ENCODE results near the gene MARK2. TPM values are rescaled to one million over a fixed set of nuclear protein-coding genes. Genes with fewer than 3 reads are reported as not detected.

The MARK2 gene
- total RNA-seq, 4 donors from 2014 or later = 34.7 to 82.9 (median 72.1) TPM

DNA sequence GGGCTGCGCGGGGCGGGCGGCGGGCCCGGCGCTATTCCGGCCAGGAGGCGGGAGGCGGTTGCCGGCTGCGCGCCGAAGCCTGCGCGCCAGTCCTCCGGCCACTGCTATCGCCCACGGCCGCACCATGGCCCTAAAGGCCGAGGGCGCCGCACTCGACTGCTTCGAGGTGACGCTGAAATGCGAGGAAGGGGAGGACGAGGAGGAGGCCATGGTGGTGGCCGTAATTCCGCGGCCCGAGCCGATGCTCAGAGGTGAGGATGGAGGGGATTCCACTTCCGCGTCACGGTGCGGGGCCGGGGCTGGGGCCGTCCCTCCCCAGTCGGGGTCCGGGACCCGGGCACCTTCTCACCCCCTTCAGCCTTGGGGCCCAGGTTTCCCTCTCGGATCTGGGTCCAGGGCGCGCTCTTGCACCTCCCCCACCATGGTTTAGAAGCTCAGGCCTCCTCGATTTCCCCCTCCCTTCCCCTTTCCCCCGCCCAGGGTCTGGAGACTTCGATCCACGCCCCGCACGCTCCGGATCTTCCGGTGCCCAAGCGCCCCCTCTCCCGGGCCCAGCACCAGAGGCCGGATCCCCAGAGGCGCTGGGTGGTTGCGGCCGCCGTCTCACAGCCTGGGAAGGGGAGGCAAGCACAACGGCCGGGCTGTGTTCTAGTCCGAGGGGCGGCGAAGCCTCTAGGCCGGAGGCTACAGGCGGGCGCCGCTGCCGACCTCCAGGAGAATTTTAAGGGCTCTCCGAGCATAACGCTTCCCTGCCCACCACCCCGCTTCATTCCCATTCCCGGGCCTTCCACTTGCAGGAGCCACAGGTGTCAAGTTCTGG, 25.1 kb upstream of the MARK2 start:
- TF ChIP-seq POLR2A (IDR thresholded peaks at IDR 0.05) = no peak
- TF ChIP-seq CTCF (IDR thresholded peaks at IDR 0.05) = no peak
- Histone ChIP-seq H3K4me1 (peaks cover 0 to 22% (median 6%) of the 10 kb centered on the region in 4 donors), H3K9me3 (no peaks in the 10 kb centered on the region), H3K4me3 (peak overlapping the region; percentile 86 to 97 (median 90)), H3K36me3 (peaks cover 0 to 12% (median 0%) of the 10 kb centered on the region in 3 donors), H3K27me3 (no peaks in the 10 kb centered on the region), H3K27ac (peak overlapping the region; percentile 69 to 83 (median 80))
- DNase-seq = peak; percentile 55 to 66 (median 59)

DNA sequence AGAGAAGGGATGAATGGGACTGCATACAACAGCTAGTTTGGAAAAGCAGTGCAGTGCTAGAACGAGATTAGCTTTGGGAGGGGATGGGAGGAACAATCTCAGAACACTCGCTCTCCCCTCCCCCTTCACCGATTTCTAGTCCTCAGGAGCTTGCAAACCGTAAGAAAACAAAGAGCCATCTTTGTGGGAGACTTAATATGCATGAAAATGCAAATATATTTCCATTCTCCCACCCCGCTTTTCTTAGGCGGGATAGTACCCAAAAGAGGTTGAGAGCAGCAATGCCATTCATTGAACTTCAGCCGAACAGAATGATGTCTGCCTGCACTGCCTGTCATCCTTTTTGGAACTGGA, 24.6 kb upstream of the MARK2 start:
- H3K9me3 ChIP-seq = no peaks in the 10 kb centered on the region
- no peak for TF ChIP-seq CTCF (IDR thresholded peaks at IDR 0.05)
- no peak for TF ChIP-seq POLR2A (IDR thresholded peaks at IDR 0.05)
- peak overlapping the region in 1 of 4 donors; percentile 82 for H3K27ac ChIP-seq
- H3K36me3 ChIP-seq = peaks cover 0 to 18% (median 0%) of the 10 kb centered on the region in 3 donors
- H3K4me3 ChIP-seq = peak overlapping the region; percentile 86 to 97 (median 90)
- H3K4me1 ChIP-seq = peaks cover 0 to 22% (median 6%) of the 10 kb centered on the region in 4 donors
- H3K27me3 ChIP-seq = no peaks in the 10 kb centered on the region
- no peak for DNase-seq

DNA sequence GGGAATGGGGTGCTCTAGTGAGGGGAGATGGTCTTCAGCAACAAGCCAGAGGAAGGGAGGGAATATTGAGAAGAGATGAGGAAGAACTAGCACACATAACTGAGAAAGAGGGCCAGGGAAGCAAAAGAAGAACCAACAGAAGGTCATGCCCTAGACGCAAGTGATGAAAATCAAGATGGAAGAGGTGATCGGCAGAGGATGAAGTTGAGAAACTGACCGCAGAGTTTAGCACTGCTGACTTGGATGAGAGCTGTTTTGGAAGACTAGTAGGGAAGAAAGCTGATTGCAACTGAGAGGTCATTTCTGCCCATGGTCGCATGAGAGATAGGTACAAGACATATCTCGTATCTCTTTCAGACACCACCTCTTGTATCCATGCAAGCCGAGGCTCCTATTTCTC, 22.7 kb upstream of the MARK2 start:
- no peaks in the 10 kb centered on the region for H3K27me3 ChIP-seq
- peaks cover 0 to 31% (median 0%) of the 10 kb centered on the region in 3 donors for H3K36me3 ChIP-seq
- no peak for TF ChIP-seq POLR2A (IDR thresholded peaks at IDR 0.05)
- no peak for TF ChIP-seq CTCF (IDR thresholded peaks at IDR 0.05)
- no peak for DNase-seq
- H3K9me3 ChIP-seq = no peaks in the 10 kb centered on the region
- H3K27ac ChIP-seq = no peak overlapping the region
- H3K4me3 ChIP-seq = no peak overlapping the region
- peaks cover 0 to 22% (median 6%) of the 10 kb centered on the region in 4 donors for H3K4me1 ChIP-seq

- H3K36me3 ChIP-seq = peaks cover 0 to 36% (median 0%) of the 10 kb centered on the region in 3 donors
Measured at GRCh38 chr11:63816732-63817131, 22.2 kb upstream of the MARK2 start.

DNA sequence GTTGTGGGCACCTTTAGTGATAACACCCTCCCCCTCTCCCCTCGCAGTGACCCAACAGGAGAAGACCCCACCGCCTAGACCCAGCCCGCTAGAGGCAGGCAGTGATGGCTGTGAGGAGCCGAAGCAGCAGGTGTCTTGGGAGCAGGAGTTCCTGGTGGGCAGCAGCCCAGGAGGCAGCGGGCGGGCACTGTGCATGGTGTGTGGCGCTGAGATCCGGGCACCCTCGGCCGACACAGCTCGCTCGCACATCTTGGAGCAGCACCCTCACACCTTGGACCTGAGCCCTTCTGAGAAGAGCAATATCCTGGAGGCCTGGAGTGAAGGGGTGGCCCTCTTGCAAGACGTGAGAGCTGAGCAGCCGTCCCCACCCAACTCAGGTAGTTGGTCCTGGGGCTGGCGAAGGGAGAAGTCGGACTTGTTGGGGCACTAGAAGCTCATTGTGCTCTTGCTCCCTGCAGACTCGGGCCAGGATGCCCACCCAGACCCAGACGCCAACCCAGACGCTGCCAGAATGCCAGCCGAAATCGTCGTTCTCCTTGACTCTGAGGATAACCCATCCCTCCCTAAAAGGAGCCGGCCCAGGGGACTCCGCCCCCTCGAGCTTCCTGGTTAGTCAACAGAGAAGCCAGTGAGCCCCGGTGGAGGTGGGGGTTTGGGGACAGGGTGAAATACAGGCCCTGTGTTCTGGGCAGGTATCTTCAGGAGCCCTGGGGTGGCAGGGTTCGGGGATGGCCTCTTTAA, 21.0 kb upstream of the MARK2 start:
- DNase-seq = no peak
- no peaks in the 10 kb centered on the region for H3K9me3 ChIP-seq
- peaks cover 0 to 47% (median 0%) of the 10 kb centered on the region in 3 donors for H3K36me3 ChIP-seq
- no peak overlapping the region for H3K27ac ChIP-seq
- TF ChIP-seq POLR2A (IDR thresholded peaks at IDR 0.05) (no peak), CTCF (IDR thresholded peaks at IDR 0.05) (no peak)
- no peaks in the 10 kb centered on the region for H3K27me3 ChIP-seq
- H3K4me3 ChIP-seq = no peak overlapping the region
- peaks cover 0 to 17% (median 4%) of the 10 kb centered on the region in 4 donors for H3K4me1 ChIP-seq

More at GRCh38 chr11:63816732-63817131, 22.2 kb upstream of the MARK2 start:
- H3K27ac ChIP-seq = no peak overlapping the region
- H3K4me3 ChIP-seq = no peak overlapping the region
- H3K27me3 ChIP-seq = no peaks in the 10 kb centered on the region
- no peak for DNase-seq
- TF ChIP-seq POLR2A (IDR thresholded peaks at IDR 0.05) (no peak), CTCF (IDR thresholded peaks at IDR 0.05) (no peak)
- H3K9me3 ChIP-seq = no peaks in the 10 kb centered on the region
- peaks cover 0 to 22% (median 6%) of the 10 kb centered on the region in 4 donors for H3K4me1 ChIP-seq

Measured in Peyer's patch (tissue), 4 donors.